Left renal pelvis (tissue), 4 donors: ENCODE measurements around the gene ASXL1. TPM values are rescaled to one million over a fixed set of nuclear protein-coding genes. Genes with fewer than 3 reads are reported as not detected.

Experiments used
- DNase-seq, 4 donors: peaks; one replicate each; pipeline ENCODE4 v3.0.0-alpha.2; 2013; ENCODE audit warnings: low read depth in 4 of 4, low spot score in 3 of 4
- polyA plus RNA-seq, 4 donors: library from polyadenylated mRNA; unstranded; fragments of 120-200 nt; gene quantifications; one replicate each; pipeline ENCODE4 v1.2.1, GENCODE V29; 2013; ENCODE audit not compliant: insufficient read length in 4 of 4

The ASXL1 gene
- polyA plus RNA-seq, 4 donors: 59.5 to 76.0 (median 67.6) TPM

DNA sequence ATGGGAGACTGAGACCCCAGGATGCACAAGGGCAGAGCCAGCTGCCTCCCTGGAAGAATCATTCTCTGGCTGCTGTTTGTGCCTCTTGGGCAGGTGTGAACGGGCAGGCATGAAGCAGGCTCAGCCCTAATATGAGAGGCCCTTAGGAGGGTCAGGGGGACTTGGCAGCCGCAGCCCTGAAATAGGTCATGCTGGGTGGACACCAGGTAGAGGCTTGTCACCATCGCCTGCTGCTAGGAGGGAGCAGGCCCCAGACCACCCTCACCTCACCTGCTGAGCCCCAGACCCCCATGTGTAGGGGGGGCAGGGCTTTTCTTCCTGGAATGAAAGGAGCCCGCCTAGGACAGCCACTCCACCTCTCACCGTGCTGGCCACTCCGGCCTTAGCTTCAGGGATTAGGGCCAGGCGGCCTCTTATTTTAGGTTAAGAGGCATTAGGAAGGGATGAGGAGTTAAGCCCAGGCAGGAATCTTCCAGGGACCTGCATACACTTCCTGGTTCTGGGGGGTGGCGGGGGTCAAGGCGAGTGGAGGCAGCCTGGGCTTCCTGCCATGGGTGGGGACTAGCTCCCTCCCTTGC, 92.4 kb downstream of the ASXL1 start:
- no peak for DNase-seq

GRCh38 chr20:32451340-32451681, 93.2 kb downstream of the ASXL1 start:
- DNase-seq: no peak

DNA sequence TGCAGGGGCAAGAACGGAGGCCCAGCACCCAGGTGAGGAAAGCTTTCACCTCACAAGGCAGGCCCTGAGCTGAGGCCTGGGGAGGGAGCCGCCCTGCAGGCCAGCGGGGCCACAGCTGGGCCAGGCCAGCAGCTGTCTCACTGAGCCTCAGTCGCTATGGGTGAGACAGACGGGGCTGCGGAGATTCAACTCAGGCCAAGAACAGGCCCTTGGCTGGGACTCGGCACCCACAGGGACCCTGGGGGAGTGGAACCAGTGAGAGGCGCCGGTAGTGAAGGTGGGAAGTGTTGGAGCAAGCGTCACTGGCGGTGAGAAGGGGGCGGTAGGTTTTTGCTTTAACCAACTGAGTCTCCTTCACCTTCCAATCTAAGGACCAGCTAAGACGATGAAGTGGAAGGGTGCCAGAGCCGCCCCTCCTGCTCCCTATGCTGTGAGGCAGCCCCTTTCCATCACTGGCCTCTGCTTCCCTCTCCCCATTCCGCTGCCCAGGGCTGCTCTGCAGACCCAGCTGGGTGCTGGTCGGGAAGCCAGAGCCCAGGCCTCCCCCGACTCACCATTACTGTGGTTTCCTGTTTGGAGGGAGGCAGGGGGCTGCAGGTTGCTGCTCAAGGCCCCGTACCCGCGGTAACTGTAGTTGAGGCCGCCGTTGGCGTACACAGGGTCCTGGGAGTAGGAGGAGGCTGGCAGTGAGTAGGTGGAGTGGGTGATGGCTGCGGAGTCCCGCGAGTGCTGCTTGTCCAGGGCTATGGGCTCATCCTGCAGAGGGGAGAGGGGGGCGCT, 93.7 kb downstream of the ASXL1 start:
- DNase-seq: no peak

GRCh38 chr20:32452776-32453466, 94.8 kb downstream of the ASXL1 start:
- DNase-seq: no peak

- no peak for DNase-seq
Observed at GRCh38 chr20:32453467-32454163, 95.5 kb downstream of the ASXL1 start.

- no peak for DNase-seq
Observed at GRCh38 chr20:32454164-32455145, 96.3 kb downstream of the ASXL1 start.

- no peak for DNase-seq
Observed at GRCh38 chr20:32455171-32455900, 97.2 kb downstream of the ASXL1 start.

DNA sequence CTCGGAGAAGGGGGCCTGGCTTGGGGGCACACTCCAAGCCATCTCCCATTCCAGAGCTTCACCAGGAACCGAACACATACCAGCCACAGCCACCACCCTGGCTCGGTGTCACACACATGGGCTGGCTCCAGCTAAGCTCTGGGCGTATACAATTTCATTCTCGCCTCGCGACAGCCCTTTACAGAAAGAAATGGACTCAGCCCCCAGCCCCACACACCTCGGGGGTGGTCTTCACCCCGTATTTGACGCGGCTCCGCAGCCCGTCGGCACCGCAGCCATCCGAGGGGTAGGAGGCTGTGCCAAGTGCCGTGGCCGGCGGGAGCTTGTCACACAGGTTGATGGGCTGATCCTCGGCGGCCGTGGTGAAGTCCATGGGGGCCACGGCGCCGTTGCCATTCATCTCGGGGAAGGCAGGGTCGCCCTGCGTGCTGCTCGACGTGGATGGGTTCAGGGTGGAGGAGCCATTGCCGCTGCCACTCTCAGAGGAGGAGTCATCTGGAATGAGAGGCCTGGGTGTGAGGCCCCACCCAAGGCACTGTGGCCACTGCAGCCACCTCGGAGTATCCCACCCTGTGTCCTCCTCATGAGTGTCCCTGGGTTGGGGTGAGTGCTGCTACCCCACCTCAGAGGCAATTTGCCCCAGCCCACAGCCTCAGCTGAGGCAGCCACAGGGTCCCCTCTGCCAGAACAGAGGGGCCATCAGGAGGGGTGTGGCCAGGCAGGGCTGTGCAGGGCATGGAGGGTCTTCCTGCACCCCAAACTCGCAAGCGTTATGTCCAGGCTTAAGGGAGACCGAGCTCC, 98.0 kb downstream of the ASXL1 start:
- no peak for DNase-seq

DNA sequence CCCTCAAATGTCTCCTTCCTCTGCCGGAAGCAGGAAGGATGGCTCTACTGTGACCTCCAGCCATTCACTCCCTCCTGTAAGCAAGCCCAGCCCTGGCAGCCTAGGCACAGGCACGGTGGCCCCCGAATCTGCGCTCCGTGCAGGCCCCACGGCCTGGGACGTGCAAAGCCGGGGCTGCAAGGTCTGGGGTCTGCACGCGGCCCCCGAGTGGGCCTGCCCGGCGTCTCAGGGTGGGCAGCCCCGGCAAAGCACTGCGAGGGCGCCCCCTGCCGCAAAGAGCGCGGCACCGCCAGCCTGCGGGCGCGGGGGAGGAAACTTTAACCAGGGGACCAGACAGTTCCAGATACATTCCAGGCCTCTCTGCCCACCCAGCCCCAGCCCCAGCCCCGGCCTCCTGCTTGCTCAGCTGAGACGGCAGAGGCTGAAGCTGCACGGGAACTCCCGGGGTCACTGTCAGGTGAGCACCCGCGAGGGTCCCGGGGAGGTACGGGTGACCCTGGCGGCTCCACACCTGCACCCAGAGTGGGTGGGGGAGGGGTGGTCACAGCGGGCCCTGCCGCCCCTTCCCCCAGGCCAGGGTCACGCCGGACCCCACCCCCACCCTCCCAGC, 98.8 kb downstream of the ASXL1 start:
- DNase-seq: peak in 3 of 4 donors; percentile 76 to 79 (median 77)

DNA sequence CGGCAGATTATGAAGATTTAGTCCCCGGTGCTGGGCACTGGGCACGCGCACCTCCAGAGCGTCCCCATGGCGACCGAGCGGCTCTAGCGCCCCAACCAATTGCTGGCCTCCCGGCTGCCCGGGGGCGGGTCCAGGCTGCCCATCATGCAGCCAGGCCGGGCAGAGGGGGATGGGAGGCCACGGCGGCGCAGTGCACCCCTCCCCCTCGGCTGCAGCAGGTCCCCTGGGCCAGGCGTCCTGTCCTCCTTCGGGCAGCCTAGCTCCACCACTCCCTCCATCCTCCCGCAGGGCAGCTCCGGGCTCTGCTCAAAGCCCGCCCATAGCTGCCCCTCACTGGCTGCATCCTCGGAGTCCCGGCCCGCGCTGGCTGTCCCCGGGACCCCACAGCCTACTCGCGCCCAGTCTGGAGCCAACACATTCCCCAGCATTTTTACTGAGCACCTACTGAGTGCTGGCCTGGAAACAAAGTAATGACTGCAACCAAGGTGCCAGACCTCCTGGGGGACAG, 99.4 kb downstream of the ASXL1 start:
- peak in 3 of 4 donors; percentile 78 to 82 (median 80) for DNase-seq

DNA sequence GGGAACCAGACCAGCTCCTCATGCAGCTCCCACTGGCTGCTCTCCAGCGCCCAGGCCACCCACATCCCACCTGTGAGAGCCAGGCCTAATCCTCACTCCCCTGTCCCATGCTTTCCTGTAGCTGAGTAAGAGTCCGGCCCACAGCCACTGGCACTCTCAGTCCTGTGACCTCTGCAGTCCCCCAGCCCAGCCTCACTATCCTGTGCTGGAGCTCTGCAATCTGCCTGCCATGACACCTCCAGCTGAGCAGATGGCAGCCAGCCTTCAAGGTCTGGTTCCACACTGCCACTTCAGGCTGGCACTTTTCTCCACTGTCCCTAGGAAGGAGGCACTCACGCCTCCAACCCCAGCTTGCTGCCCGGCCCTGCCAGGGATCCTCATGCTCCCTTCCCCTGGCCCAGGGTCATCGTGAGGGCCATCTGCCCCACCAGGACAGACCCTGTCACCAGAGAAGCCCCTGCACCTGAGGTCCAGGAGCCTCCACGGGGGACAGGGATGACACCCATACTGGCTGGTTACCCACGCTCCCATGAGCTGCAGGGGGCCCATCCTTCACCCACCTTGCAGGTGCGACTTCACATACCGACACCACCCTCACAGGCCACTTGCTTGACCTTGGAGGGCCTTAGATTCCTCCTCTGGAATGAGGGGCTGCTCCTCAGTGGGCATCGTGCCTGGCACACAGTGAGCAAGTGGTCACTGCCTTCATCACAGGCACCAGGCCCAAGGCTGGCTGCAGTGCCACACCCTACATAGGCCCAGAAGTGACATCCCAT, 100.1 kb downstream of the ASXL1 start:
- no peak for DNase-seq

DNA sequence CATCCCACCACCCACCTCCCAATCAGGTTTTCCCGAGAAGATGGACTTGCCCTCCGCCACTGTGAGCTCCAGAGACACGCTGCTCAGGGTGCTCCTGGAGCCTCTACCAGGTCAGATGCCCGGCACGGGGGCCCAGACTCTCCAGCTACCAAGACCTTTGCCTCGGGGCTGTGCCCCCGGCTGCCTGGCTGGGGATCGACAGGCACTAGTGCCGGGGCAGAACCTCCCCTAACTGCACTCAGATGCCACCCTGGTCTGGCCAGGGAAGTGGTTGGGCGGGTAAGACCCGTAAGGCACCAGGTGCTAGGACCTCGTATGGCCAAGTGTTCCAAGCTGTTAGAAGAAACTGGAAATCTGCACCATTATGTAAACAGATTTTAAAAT, 100.7 kb downstream of the ASXL1 start:
- no peak for DNase-seq

- no peak for DNase-seq
Observed at GRCh38 chr20:32460231-32460630, 102.1 kb downstream of the ASXL1 start.

GRCh38 chr20:32460683-32461320, 102.7 kb downstream of the ASXL1 start:
- DNase-seq: no peak

- DNase-seq: no peak
Observed at GRCh38 chr20:32461836-32462600, 103.9 kb downstream of the ASXL1 start.
